GM18526 (cell line): ENCODE measurements around the gene CHID1.

Source experiments
- POLR2A ChIP-seq: IDR thresholded peaks from 3 replicates; pipeline ENCODE4 v1.6.1; 2011; ENCODE audit not compliant: insufficient read length; ENCODE audit errors: extremely low read depth

The CHID1 gene

GRCh38 chr11:834371-835316 lies 76.0 kb downstream of the CHID1 start:
- TF ChIP-seq POLR2A: no peak

GRCh38 chr11:833849-834311 lies 76.7 kb downstream of the CHID1 start:
- no peak for TF ChIP-seq POLR2A

DNA sequence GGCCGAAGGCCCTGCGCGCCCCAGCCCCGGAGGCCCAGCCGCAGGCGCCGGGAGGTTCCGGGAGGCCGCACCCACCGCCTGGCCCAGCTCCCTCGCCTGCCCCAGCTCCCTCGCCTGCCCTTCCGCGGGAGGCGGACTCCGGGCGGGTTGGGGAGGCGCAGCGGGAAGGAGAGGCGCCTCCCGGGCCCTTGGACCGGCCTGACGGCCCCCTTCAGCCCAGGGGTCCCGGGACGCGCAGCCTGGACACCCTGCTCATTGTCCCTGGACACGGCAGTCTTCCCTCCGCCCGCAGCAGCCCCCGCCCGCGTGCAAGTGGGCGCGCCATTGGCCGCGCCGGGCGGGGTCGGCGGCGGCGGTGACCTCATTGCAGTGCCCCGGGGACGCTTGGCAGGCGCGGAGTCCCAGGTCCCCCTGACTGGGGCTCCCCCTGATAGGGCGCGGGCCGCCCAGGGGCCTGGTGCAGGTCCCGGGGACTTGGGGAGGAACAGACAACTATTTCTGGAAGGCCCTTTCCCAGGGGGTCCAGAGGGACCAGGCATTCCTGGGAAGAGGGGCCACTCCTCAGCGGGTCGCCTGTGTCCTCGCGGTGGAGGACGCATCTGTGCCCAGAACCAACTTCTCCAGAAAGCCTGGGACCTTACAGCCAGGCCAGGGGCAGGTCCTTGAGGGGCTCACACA lies 77.4 kb downstream of the CHID1 start:
- no peak for TF ChIP-seq POLR2A

- TF ChIP-seq POLR2A: peak; percentile 21
Observed at GRCh38 chr11:832529-833113, 78.0 kb downstream of the CHID1 start, which contains the start of gene CD151. TSS of gene CD151 (plus strand) at chr11:832952. CDS start at chr11:836070, 3,118 bp downstream.

GRCh38 chr11:831961-832528 lies 78.6 kb downstream of the CHID1 start:
- no peak for TF ChIP-seq POLR2A

GRCh38 chr11:831118-831864 lies 79.3 kb downstream of the CHID1 start:
- TF ChIP-seq POLR2A: no peak

- no peak for TF ChIP-seq POLR2A
Observed at GRCh38 chr11:830295-831117, 80.1 kb downstream of the CHID1 start.

GRCh38 chr11:829847-830294 lies 80.7 kb downstream of the CHID1 start:
- peak; percentile 27 for TF ChIP-seq POLR2A

- no peak for TF ChIP-seq POLR2A
Observed at GRCh38 chr11:829176-829846, 81.3 kb downstream of the CHID1 start.

- TF ChIP-seq POLR2A: no peak
Observed at GRCh38 chr11:828506-829175, 82.0 kb downstream of the CHID1 start.

DNA sequence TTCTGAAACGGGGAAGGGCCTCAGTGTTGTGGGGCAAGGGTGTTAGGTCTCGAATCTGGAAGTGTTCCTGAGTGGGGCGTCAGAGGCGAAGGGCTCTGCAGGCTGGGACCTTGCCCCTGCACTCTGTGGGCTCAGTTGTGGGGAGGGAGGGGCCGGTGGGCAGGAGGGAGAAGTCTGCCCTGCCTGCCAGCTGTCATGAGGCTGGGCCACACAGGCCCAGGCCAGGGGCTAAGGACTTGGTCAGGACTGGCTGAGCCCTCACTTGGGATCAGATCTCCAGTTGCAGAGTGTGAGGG lies 82.8 kb downstream of the CHID1 start, which contains the start of gene CRACR2B:
Gene CRACR2B, plus strand, starts transcription at position 23 of the 296 bp plus-strand sequence. CDS start 689 bp downstream, outside the sequence.
- no peak for TF ChIP-seq POLR2A

DNA sequence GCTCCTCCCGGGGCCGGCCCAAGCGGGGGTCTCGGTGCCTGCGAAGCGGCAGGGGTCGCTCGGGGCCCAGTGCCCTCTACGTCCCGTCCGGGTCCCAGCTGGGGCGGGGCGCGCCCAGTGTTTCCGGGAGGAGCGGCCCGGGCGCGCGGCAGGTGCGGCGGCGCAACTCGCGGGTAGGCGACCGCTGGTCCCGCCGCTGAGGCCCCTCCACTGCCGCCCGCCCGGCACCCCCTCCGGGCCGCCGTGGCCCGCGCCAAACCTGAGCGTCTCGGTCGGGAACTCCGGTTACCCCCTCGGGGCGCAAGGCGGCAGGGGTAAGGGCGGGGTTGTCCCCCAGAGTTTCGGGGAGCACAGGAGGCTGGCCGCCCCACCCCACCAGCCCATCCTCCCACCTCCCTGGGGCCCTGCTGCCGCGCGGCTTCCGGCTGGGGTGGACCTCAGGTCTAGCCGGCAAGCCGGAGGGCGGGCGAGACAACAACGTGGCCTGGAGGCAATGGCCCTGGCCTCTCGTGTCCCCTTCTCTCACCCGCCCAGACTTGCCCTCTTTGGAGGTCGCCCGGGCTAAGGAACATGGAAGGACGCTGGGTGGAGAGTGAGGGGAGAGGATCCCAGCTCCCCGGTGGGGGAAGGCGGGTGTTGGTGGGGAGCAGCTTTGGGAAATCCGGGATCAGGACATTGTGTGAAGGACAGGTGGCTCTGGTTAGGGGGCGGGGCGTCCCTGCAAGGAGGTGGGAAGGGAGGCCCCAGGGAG lies 83.3 kb downstream of the CHID1 start:
- no peak for TF ChIP-seq POLR2A
